IMR-90 (cell line): Measurements from ENCODE around the gene ZNF750. TPM values are rescaled to one million over a fixed set of nuclear protein-coding genes. Genes with fewer than 3 reads are reported as not detected.

ENCODE experiments used
- ATAC-seq: fragments of 200-7000 bp; cut with Tn5 transposase; 2 replicates; pipeline ENCODE4 v1.9.1; 2020; ENCODE audit warnings: low read depth, mild to moderate bottlenecking, moderate library complexity
- BruUV-seq: library from RNA; stranded (reverse); fragments of 400-500 nt; replicated peaks from 2 replicates; lab custom pipeline; 2021; lab: Mats Ljungman, UMichigan
- CTCF ChIA-PET: fragments of 300-600 bp; formaldehyde crosslinking; extraction: SDS; loops from one replicate; lab custom pipeline; 2021; ENCODE audit warnings: antibody characterized with exemption; lab: Yijun Ruan, JAX
- POLR2A ChIA-PET: fragments of 300-600 bp; sonication (Branson Sonifier 250); formaldehyde crosslinking; loops from one replicate; lab custom pipeline; 2022; ENCODE audit warnings: antibody characterized with exemption; ENCODE audit not compliant: unreplicated experiment; lab: Charles Lee
- DNase-seq: peaks from one replicate; pipeline ENCODE4 v3.0.0; 2013
- H2AFZ ChIP-seq: replicated peaks from 2 replicates; pipeline ENCODE3; 2013; ENCODE audit warnings: low read length, mild to moderate bottlenecking; ENCODE audit not compliant: poor library complexity
- H2AK5ac ChIP-seq: 2 replicates; pipeline ENCODE4 v1.6.1; 2013; ENCODE audit warnings: low read depth, low read length, inconsistent platforms
- H2AK9ac ChIP-seq: replicated peaks from 2 replicates; pipeline ENCODE3; 2013; ENCODE audit warnings: mild to moderate bottlenecking, low read depth, low read length, moderate library complexity; ENCODE audit not compliant: poor library complexity
- H2BK120ac ChIP-seq: 2 replicates; pipeline ENCODE4 v1.6.1; 2013; ENCODE audit warnings: low read depth, low read length, inconsistent platforms
- H2BK15ac ChIP-seq: 3 replicates; pipeline ENCODE4 v1.6.1; 2013; ENCODE audit warnings: low read depth, low read length, inconsistent platforms
- H2BK20ac ChIP-seq: 2 replicates; pipeline ENCODE4 v1.6.1; 2013; ENCODE audit warnings: low read depth, mild to moderate bottlenecking, inconsistent platforms, low read length, moderate library complexity
- H2BK5ac ChIP-seq: 2 replicates; pipeline ENCODE4 v1.6.1; 2013; ENCODE audit warnings: mild to moderate bottlenecking, low read depth, low read length, inconsistent platforms; ENCODE audit not compliant: poor library complexity, severe bottlenecking
- H3K14ac ChIP-seq: replicated peaks from 2 replicates; pipeline ENCODE4 v1.6.1; 2013; ENCODE audit warnings: low read depth, low read length, inconsistent platforms
- H3K18ac ChIP-seq: 2 replicates; pipeline ENCODE4 v1.6.1; 2013; ENCODE audit warnings: low read depth, low read length, control low read depth
- H3K23ac ChIP-seq: 2 replicates; pipeline ENCODE4 v1.6.1; 2013; ENCODE audit warnings: low read depth, low read length, inconsistent platforms
- H3K27ac ChIP-seq: 2 replicates; pipeline ENCODE4 v1.5.1; 2013; ENCODE audit warnings: mild to moderate bottlenecking, control low read depth, low read length; ENCODE audit not compliant: insufficient read depth
- H3K27me3 ChIP-seq: 2 replicates; pipeline ENCODE4 v1.6.1; 2013; ENCODE audit warnings: low read length; ENCODE audit not compliant: control insufficient read depth, insufficient read depth
- H3K36me3 ChIP-seq: 2 replicates; pipeline ENCODE4 v1.6.1; 2013; ENCODE audit warnings: low read length, mixed read lengths; ENCODE audit not compliant: control insufficient read depth, insufficient read depth
- H3K4ac ChIP-seq: 2 replicates; pipeline ENCODE4 v1.6.1; 2013; ENCODE audit warnings: low read depth, low read length, inconsistent platforms
- H3K4me1 ChIP-seq: 2 replicates; pipeline ENCODE4 v1.6.1; 2013; ENCODE audit warnings: low read length, mixed read lengths; ENCODE audit not compliant: control insufficient read depth, insufficient read depth
- H3K4me2 ChIP-seq: 2 replicates; pipeline ENCODE4 v1.6.1; 2013; ENCODE audit warnings: low read depth, mild to moderate bottlenecking, control low read depth, low read length, moderate library complexity
- H3K4me3 ChIP-seq: 2 replicates; pipeline ENCODE4 v1.5.1; 2013; ENCODE audit warnings: low read depth, mild to moderate bottlenecking, control low read depth, low read length, moderate library complexity; ENCODE audit not compliant: insufficient read depth
- H3K56ac ChIP-seq: 2 replicates; pipeline ENCODE4 v1.6.1; 2013; ENCODE audit warnings: low read length, inconsistent platforms; ENCODE audit not compliant: insufficient read depth; ENCODE audit errors: extremely low read depth
- H3K79me1 ChIP-seq, 2 experiments: 2 replicates each; pipeline ENCODE4 v1.6.1; 2013; ENCODE audit warnings: low read length in 2 of 2, inconsistent platforms in 1 of 2, low read depth in 1 of 2
- H3K9ac ChIP-seq: 2 replicates; pipeline ENCODE4 v1.6.1; 2013; ENCODE audit warnings: low read depth, low read length, control low read depth
- H3K9me1 ChIP-seq: 2 replicates; pipeline ENCODE4 v1.6.1; 2013; ENCODE audit warnings: low read length, inconsistent platforms; ENCODE audit not compliant: insufficient read depth
- H3K9me3 ChIP-seq: 2 replicates; pipeline ENCODE4 v1.6.1; 2013; ENCODE audit warnings: low read length; ENCODE audit not compliant: control insufficient read depth, insufficient read depth
- H4K20me1 ChIP-seq: 2 replicates; pipeline ENCODE4 v1.6.1; 2013; ENCODE audit warnings: low read length, inconsistent platforms; ENCODE audit not compliant: insufficient read depth
- H4K5ac ChIP-seq: 2 replicates; pipeline ENCODE4 v1.6.1; 2013; ENCODE audit warnings: mild to moderate bottlenecking, low read depth, low read length, control low read depth
- H4K8ac ChIP-seq, 2 experiments: 2 replicates each; pipeline ENCODE4 v1.6.1; 2013; ENCODE audit warnings: low read depth in 2 of 2, low read length in 2 of 2, control low read depth in 1 of 2, inconsistent platforms in 1 of 2
- H4K91ac ChIP-seq: 2 replicates; pipeline ENCODE4 v1.6.1; 2013; ENCODE audit warnings: low read depth, low read length, inconsistent platforms; ENCODE audit not compliant: insufficient read depth
- BHLHE40 ChIP-seq: fragments of 150-350 bp; IDR thresholded peaks from 2 replicates; pipeline ENCODE4 v1.6.1; 2016; ENCODE audit warnings: mild to moderate bottlenecking, low read depth, low read length
- CEBPB ChIP-seq: IDR thresholded peaks from 2 replicates; pipeline ENCODE4 v1.6.1; 2012; ENCODE audit warnings: low read depth, low read length, improper control_type of control experiment
- CHD1 ChIP-seq: IDR thresholded peaks from 2 replicates; pipeline ENCODE4 v1.6.1; 2012; ENCODE audit warnings: low read depth, low read length, improper control_type of control experiment
- FOS ChIP-seq: fragments of 150-350 bp; IDR thresholded peaks from 2 replicates; pipeline ENCODE4 v1.6.1; 2016; ENCODE audit warnings: low read depth, low read length
- MXI1 ChIP-seq: IDR thresholded peaks from 2 replicates; pipeline ENCODE4 v1.6.1; 2012; ENCODE audit warnings: low read depth, mild to moderate bottlenecking, low read length, moderate library complexity, borderline replicate concordance
- NFE2L2 ChIP-seq: fragments of 150-350 bp; IDR thresholded peaks from 2 replicates; pipeline ENCODE4 v1.6.1; 2016; ENCODE audit warnings: low read depth, mild to moderate bottlenecking, low read length
- POLR2A ChIP-seq: IDR thresholded peaks from 2 replicates; pipeline ENCODE4 v1.6.1; 2012; ENCODE audit warnings: mild to moderate bottlenecking, low read depth, low read length
- RAD21 ChIP-seq: IDR thresholded peaks from 2 replicates; pipeline ENCODE4 v1.6.1; 2012; ENCODE audit warnings: low read length, improper control_type of control experiment
- RCOR1 ChIP-seq: IDR thresholded peaks from 2 replicates; pipeline ENCODE4 v1.6.1; 2012; ENCODE audit warnings: mild to moderate bottlenecking, low read length, improper control_type of control experiment; ENCODE audit not compliant: insufficient replicate concordance
- RFX5 ChIP-seq: IDR thresholded peaks from 2 replicates; pipeline ENCODE4 v1.8.0; 2012; ENCODE audit warnings: low read depth, mild to moderate bottlenecking, low read length, moderate library complexity
- SMC3 ChIP-seq: fragments of 150-350 bp; IDR thresholded peaks from 2 replicates; pipeline ENCODE4 v1.6.1; 2016; ENCODE audit warnings: low read depth, mild to moderate bottlenecking, antibody characterized with exemption, low read length, moderate library complexity
- WGBS, 2 experiments: methylation state at CpG; one replicate each; pipeline versions ENCODE4 v1.1.5 to v1.1.7; 2013; ENCODE audit warnings: missing lambda C conversion rate in 2 of 2; ENCODE audit not compliant: insufficient read length in 1 of 2; ENCODE audit errors: extremely low coverage in 2 of 2; 5-methylcytosine and 5-hydroxymethylcytosine counted together
- dilution Hi-C: fragments of 300-500 bp; cut with HindIII; formaldehyde crosslinking; loops from one replicate; pipeline ENCODE4 v1.14.3; 2018; ENCODE audit warnings: low sequenced_read_pairs; ENCODE audit not compliant: unreplicated experiment
- in situ Hi-C: fragments of 300-500 bp; cut with MboI; formaldehyde crosslinking; loops from 3 replicates; pipeline ENCODE4 v1.14.3; 2019; ENCODE audit warnings: low sequenced_read_pairs, inconsistent platforms, mixed read lengths
- intact Hi-C: fragments of 100-400 bp; cut with micrococcal nuclease; formaldehyde crosslinking; loops from 2 replicates; pipeline ENCODE4 v1.10.0; 2022
- polyA plus RNA-seq, 3 experiments: library from polyadenylated mRNA; depleted of rRNA; stranded (reverse); fragments of >200 nt; gene quantifications; 2 replicates each; pipeline ENCODE4 v1.2.3, GENCODE V29; 2012; ENCODE audit warnings: low replicate concordance in 1 of 3
- total RNA-seq: library from RNA; depleted of rRNA; stranded (reverse); fragments of >200 nt; gene quantifications from 2 replicates; pipeline ENCODE4 v1.2.3, GENCODE V29; 2012
- TF ChIP-seq, protein P1 (sequence below): fragments of 150-350 bp; IDR thresholded peaks from 2 replicates; pipeline ENCODE4 v1.6.1; 2017; ENCODE audit warnings: mild to moderate bottlenecking, antibody characterized with exemption, low read length, low read depth
- TF ChIP-seq, protein P2 (sequence below): fragments of 150-350 bp; IDR thresholded peaks from 2 replicates; pipeline ENCODE4 v1.6.1; 2016; ENCODE audit warnings: low read depth, mild to moderate bottlenecking, low read length, moderate library complexity, borderline replicate concordance
- TF ChIP-seq, protein P3 (sequence below): conservative IDR thresholded peaks from 2 replicates; pipeline ENCODE4 v1.5.1; 2012; ENCODE audit warnings: mild to moderate bottlenecking, low read depth, low read length, improper control_type of control experiment

The ZNF750 gene
- total and polyA plus RNA-seq, 2 of the 4 experiments (the other 2 are of a cell fraction) = not detected

DNA sequence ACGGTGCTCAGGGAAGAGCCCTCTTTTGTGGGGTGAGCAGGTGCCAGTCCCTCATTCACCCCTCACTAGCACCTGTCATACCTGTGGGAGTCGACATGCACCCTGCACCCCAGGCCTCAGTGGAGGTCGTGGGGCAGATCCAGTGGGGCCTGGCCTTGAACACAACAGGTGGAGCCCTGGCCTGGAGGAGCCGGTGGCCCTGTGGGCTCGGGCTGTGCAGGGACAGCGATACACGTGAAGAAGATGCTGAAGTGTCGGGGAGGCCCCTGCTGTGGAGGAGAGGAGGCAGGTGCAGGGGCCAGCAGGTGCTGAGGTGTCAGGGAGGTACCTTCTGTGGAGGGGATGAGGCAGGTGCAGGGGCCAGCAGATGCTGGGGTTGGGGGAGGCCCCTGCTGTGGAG lies 31.8 kb downstream of the ZNF750 start:
- no peak overlapping the region for H4K8ac ChIP-seq
- in situ Hi-C loops (no loop called here), dilution Hi-C loops (no loop called here), intact Hi-C loops (no loop called here)
- H3K4ac ChIP-seq = no peak overlapping the region
- no peak for DNase-seq
- POLR2A ChIA-PET = no interaction called here
- no peak overlapping the region for H3K4me2 ChIP-seq
- H4K5ac ChIP-seq = no peak overlapping the region
- TF ChIP-seq CEBPB (no peak), POLR2A (no peak), RFX5 (no peak), RCOR1 (no peak), FOS (no peak), MXI1 (no peak), BHLHE40 (no peak), NFE2L2 (no peak), CHD1 (no peak), SMC3 (no peak), RAD21 (no peak)
- TF ChIP-seq, protein P1, sequence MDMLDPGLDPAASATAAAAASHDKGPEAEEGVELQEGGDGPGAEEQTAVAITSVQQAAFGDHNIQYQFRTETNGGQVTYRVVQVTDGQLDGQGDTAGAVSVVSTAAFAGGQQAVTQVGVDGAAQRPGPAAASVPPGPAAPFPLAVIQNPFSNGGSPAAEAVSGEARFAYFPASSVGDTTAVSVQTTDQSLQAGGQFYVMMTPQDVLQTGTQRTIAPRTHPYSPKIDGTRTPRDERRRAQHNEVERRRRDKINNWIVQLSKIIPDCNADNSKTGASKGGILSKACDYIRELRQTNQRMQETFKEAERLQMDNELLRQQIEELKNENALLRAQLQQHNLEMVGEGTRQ = no peak
- TF ChIP-seq, protein P2, sequence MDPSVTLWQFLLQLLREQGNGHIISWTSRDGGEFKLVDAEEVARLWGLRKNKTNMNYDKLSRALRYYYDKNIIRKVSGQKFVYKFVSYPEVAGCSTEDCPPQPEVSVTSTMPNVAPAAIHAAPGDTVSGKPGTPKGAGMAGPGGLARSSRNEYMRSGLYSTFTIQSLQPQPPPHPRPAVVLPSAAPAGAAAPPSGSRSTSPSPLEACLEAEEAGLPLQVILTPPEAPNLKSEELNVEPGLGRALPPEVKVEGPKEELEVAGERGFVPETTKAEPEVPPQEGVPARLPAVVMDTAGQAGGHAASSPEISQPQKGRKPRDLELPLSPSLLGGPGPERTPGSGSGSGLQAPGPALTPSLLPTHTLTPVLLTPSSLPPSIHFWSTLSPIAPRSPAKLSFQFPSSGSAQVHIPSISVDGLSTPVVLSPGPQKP = no peak
- TF ChIP-seq, protein P3, sequence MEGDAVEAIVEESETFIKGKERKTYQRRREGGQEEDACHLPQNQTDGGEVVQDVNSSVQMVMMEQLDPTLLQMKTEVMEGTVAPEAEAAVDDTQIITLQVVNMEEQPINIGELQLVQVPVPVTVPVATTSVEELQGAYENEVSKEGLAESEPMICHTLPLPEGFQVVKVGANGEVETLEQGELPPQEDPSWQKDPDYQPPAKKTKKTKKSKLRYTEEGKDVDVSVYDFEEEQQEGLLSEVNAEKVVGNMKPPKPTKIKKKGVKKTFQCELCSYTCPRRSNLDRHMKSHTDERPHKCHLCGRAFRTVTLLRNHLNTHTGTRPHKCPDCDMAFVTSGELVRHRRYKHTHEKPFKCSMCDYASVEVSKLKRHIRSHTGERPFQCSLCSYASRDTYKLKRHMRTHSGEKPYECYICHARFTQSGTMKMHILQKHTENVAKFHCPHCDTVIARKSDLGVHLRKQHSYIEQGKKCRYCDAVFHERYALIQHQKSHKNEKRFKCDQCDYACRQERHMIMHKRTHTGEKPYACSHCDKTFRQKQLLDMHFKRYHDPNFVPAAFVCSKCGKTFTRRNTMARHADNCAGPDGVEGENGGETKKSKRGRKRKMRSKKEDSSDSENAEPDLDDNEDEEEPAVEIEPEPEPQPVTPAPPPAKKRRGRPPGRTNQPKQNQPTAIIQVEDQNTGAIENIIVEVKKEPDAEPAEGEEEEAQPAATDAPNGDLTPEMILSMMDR = no peak
- 91% methylated on average over 5 of the region's 8 CpGs; no CpG with 5 or more reads in 1 of the 2 experiments for WGBS, 2 experiments
- H2AFZ ChIP-seq = no peak overlapping the region
- H2AK5ac ChIP-seq = no peak overlapping the region
- no peak overlapping the region for H2BK15ac ChIP-seq
- H2AK9ac ChIP-seq = no peak overlapping the region
- H2BK120ac ChIP-seq = no peak overlapping the region
- H2BK5ac ChIP-seq = no peak overlapping the region
- H3K4me3 ChIP-seq = no peak overlapping the region
- peaks cover 19% of the 10 kb centered on the region for H3K36me3 ChIP-seq
- peaks cover 0 to 15% of the 10 kb centered on the region in 2 experiments; a peak in 2 of 4 replicates for H3K79me1 ChIP-seq
- no peak overlapping the region for H3K14ac ChIP-seq
- no peak overlapping the region for H3K27ac ChIP-seq
- peaks cover 3% of the 10 kb centered on the region; the same call in 1 of the 2 replicates for H3K4me1 ChIP-seq
- H3K27me3 ChIP-seq = no peaks in the 10 kb centered on the region
- no peak overlapping the region for H3K18ac ChIP-seq
- H4K20me1 ChIP-seq = peaks cover 7% of the 10 kb centered on the region; the same call in 1 of the 2 replicates
- no peak overlapping the region for H3K23ac ChIP-seq
- no TSS peak for BruUV-seq
- no peak overlapping the region for H3K9ac ChIP-seq
- no peaks in the 10 kb centered on the region for H3K9me1 ChIP-seq
- H2BK20ac ChIP-seq = no peak overlapping the region
- CTCF ChIA-PET = no interaction called here
- H4K91ac ChIP-seq = no peak overlapping the region
- H3K56ac ChIP-seq = no peak overlapping the region
- no peaks in the 10 kb centered on the region for H3K9me3 ChIP-seq
- ATAC-seq = no peak
